Fibroblast of gingiva (primary cell): ENCODE results near the gene FAM120A.

Source experiments
- DNase-seq: peaks from one replicate; pipeline ENCODE4 v3.0.0-alpha.2; 2011; ENCODE audit warnings: low read depth

FAM120A gene

GRCh38 chr9:93511228-93511627 lies 59.7 kb downstream of the FAM120A start:
- peak; percentile 40 for DNase-seq

- DNase-seq = peak; percentile 13
These were observed 60.8 kb downstream of the FAM120A start for GRCh38 chr9:93512170-93512812.

- no peak for DNase-seq
These were observed 62.1 kb downstream of the FAM120A start for GRCh38 chr9:93513606-93514005.

GRCh38 chr9:93517331-93517730 lies 65.8 kb downstream of the FAM120A start:
- peak; percentile 21 for DNase-seq

- peak; percentile 17 for DNase-seq
These were observed 69.0 kb downstream of the FAM120A start for GRCh38 chr9:93520523-93520922.

GRCh38 chr9:93522736-93523135 lies 71.3 kb downstream of the FAM120A start:
- no peak for DNase-seq

GRCh38 chr9:93523518-93524144 lies 72.1 kb downstream of the FAM120A start:
- DNase-seq = no peak

GRCh38 chr9:93525476-93525875 lies 74.0 kb downstream of the FAM120A start:
- no peak for DNase-seq

GRCh38 chr9:93531374-93531773 lies 79.9 kb downstream of the FAM120A start:
- DNase-seq = no peak

- no peak for DNase-seq
These were observed 80.7 kb downstream of the FAM120A start for GRCh38 chr9:93532141-93532540.

GRCh38 chr9:93533863-93534262 lies 82.4 kb downstream of the FAM120A start:
- no peak for DNase-seq

- DNase-seq = no peak
These were observed 84.7 kb downstream of the FAM120A start for GRCh38 chr9:93536167-93536566.

GRCh38 chr9:93536874-93537273 lies 85.4 kb downstream of the FAM120A start:
- no peak for DNase-seq

GRCh38 chr9:93540305-93540704 lies 88.8 kb downstream of the FAM120A start:
- no peak for DNase-seq

- no peak for DNase-seq
These were observed 89.5 kb downstream of the FAM120A start for GRCh38 chr9:93541005-93541404.

GRCh38 chr9:93541581-93542349 lies 90.3 kb downstream of the FAM120A start:
- no peak for DNase-seq

- no peak for DNase-seq
These were observed 91.6 kb downstream of the FAM120A start for GRCh38 chr9:93543117-93543516.

- DNase-seq = no peak
These were observed 94.9 kb downstream of the FAM120A start for GRCh38 chr9:93546356-93546755.

- no peak for DNase-seq
These were observed 98.1 kb downstream of the FAM120A start for GRCh38 chr9:93549611-93550010.

- no peak for DNase-seq
These were observed 101.4 kb downstream of the FAM120A start for GRCh38 chr9:93552923-93553322.

GRCh38 chr9:93555370-93555769 lies 103.9 kb downstream of the FAM120A start:
- no peak for DNase-seq

GRCh38 chr9:93557366-93558137 lies 106.1 kb downstream of the FAM120A start:
- DNase-seq = no peak
